Activated naive CD8-positive, alpha-beta T cell treated with anti-CD3 and anti-CD28 coated beads, Interleukin-2, amount 50 U/mL, for 16 hours (primary cell): ENCODE data around the gene RGS19.

ENCODE experiments used
- DNase-seq: peaks from one replicate; pipeline ENCODE4 v3.0.0-alpha.2; 2020; ENCODE audit warnings: low read depth, low spot score

Gene RGS19

GRCh38 chr20:64077541-64077875, 1.8 kb downstream of the RGS19 start:
- DNase-seq: no peak

GRCh38 chr20:64077094-64077493, 2.2 kb downstream of the RGS19 start:
- DNase-seq: no peak

- DNase-seq: no peak
Measured at GRCh38 chr20:64076061-64076997, 3.0 kb downstream of the RGS19 start.

- DNase-seq: no peak
Measured at GRCh38 chr20:64075556-64075955, 3.8 kb downstream of the RGS19 start.

- no peak for DNase-seq
Measured at GRCh38 chr20:64074963-64075362, 4.4 kb downstream of the RGS19 start.

GRCh38 chr20:64074184-64074789, 5.0 kb downstream of the RGS19 start:
- DNase-seq: no peak

GRCh38 chr20:64073476-64074183, 5.7 kb downstream of the RGS19 start:
- DNase-seq: no peak

- no peak for DNase-seq
Measured at GRCh38 chr20:64072498-64073063, 6.7 kb downstream of the RGS19 start.

- no peak for DNase-seq
Measured at GRCh38 chr20:64071341-64072332, 7.7 kb downstream of the RGS19 start.

GRCh38 chr20:64070244-64070993, 8.9 kb downstream of the RGS19 start:
- no peak for DNase-seq

GRCh38 chr20:64069614-64070243, 9.6 kb downstream of the RGS19 start:
- DNase-seq: no peak

- DNase-seq: no peak
Measured at GRCh38 chr20:64069209-64069613, 10.1 kb downstream of the RGS19 start.

- DNase-seq: no peak
Measured at GRCh38 chr20:64068386-64069208, 10.7 kb downstream of the RGS19 start.

- no peak for DNase-seq
Measured at GRCh38 chr20:64067733-64068307, 11.5 kb downstream of the RGS19 start.

- no peak for DNase-seq
Measured at GRCh38 chr20:64067005-64067632, 12.2 kb downstream of the RGS19 start.

- DNase-seq: no peak
Measured at GRCh38 chr20:64065974-64066343, 13.4 kb downstream of the RGS19 start.

- DNase-seq: no peak
Measured at GRCh38 chr20:64065062-64065973, 14.0 kb downstream of the RGS19 start.
